ENCODE data around the gene GRK1.

DNA sequence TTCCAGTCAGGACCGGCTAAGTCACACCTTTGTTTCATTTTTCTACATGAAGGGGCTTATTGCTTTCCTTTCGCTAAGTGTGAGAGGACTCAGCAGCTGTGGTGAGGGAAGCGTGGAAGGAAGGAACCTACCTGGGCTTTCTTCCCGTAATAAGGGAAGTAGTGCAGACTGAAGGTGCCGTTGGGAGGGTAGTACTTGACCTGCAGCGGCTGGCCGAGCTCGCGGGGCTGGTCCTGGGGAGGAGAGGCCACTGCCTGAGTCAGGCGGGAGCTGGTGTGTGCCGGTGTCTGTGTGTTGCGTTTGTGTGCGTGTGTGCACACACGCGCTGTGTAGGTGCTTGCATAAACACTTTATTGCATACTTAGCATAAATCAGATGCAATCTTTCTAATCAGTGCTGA is 16.7 kb upstream of the GRK1 start:
- TF ChIP-seq EZH2phosphoT487 (conservative IDR thresholded peaks at IDR 0.05; ENCODE audit: low read length), result no peak
- TF ChIP-seq, protein P1, sequence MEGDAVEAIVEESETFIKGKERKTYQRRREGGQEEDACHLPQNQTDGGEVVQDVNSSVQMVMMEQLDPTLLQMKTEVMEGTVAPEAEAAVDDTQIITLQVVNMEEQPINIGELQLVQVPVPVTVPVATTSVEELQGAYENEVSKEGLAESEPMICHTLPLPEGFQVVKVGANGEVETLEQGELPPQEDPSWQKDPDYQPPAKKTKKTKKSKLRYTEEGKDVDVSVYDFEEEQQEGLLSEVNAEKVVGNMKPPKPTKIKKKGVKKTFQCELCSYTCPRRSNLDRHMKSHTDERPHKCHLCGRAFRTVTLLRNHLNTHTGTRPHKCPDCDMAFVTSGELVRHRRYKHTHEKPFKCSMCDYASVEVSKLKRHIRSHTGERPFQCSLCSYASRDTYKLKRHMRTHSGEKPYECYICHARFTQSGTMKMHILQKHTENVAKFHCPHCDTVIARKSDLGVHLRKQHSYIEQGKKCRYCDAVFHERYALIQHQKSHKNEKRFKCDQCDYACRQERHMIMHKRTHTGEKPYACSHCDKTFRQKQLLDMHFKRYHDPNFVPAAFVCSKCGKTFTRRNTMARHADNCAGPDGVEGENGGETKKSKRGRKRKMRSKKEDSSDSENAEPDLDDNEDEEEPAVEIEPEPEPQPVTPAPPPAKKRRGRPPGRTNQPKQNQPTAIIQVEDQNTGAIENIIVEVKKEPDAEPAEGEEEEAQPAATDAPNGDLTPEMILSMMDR (IDR thresholded peaks at IDR 0.05; ENCODE audit: insufficient read depth, low read length, poor library complexity, severe bottlenecking), result no peak

Data from SU-DHL-6 (cell line).